NCI-H345 (cell line): ENCODE measurements around the gene SLC22A12.
A peak's percentile ranks its signal among the peaks of the same experiment; 100 is the strongest.

Source experiments
- DNase-seq: peaks from one replicate; lab custom pipeline; 2025; lab: John Stamatoyannopoulos, UW

Gene SLC22A12

DNA sequence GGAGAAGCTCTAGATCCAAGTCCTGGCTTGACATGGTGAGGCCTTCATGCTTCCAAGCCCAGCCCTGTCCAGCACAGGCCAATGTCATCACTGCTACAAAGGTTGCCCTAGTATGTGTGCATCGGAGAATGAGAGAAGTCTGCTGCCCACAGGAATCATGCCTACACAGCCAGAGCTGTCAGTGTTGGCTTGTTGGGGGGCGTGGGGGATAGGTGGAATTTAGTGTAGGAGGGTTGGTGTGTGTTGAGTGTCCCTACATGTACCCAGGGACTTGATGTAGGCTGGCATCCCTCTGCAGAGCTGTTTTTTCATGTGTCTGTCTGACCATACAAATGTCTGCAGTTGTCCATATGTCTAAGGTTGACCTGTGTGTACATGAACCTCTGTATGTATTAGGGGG, 37.6 kb downstream of the SLC22A12 start:
- DNase-seq, result no peak

GRCh38 chr11:64629103-64629502, 38.1 kb downstream of the SLC22A12 start:
- no peak for DNase-seq

GRCh38 chr11:64629796-64630562, 39.0 kb downstream of the SLC22A12 start:
- DNase-seq, result no peak

- DNase-seq, result no peak
Observed at GRCh38 chr11:64631675-64632074, 40.7 kb downstream of the SLC22A12 start.

- DNase-seq, result no peak
Observed at GRCh38 chr11:64632237-64632636, 41.2 kb downstream of the SLC22A12 start.

GRCh38 chr11:64632654-64633053, 41.6 kb downstream of the SLC22A12 start:
- DNase-seq, result no peak

GRCh38 chr11:64633555-64634159, 42.6 kb downstream of the SLC22A12 start:
- DNase-seq, result no peak

DNA sequence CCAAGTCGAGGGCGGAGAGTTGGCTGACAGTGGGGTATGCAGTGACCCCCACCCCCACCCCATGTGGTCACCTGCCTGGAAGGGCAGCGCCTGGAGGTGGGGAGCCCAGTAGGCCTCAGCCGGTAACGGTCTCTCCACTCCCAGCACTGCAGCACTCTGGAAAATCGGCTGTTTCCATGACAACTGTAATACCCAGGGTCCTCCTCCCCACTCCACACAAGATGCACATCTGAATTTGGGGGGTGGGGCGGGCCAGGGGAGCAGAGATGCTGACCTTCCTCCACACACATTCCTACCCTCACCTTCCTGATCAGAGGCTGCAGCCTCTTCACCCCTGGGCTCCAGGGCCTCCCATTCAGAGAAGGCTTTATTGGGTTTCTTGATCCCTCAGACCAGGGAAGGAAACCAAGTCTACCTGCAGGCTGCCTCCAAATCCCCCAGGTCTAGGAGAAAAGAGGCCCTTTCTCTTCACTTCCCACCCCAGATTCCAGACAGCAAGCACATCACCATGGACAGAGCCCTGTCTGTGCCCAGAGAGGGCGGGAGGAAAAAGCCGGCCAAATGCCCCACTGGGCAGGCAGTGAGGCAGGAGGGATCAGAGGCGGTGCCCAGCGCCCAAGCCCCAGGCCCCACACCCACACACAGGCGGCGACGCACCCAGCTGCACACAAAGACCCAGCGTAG, 46.5 kb downstream of the SLC22A12 start:
- no peak for DNase-seq

DNA sequence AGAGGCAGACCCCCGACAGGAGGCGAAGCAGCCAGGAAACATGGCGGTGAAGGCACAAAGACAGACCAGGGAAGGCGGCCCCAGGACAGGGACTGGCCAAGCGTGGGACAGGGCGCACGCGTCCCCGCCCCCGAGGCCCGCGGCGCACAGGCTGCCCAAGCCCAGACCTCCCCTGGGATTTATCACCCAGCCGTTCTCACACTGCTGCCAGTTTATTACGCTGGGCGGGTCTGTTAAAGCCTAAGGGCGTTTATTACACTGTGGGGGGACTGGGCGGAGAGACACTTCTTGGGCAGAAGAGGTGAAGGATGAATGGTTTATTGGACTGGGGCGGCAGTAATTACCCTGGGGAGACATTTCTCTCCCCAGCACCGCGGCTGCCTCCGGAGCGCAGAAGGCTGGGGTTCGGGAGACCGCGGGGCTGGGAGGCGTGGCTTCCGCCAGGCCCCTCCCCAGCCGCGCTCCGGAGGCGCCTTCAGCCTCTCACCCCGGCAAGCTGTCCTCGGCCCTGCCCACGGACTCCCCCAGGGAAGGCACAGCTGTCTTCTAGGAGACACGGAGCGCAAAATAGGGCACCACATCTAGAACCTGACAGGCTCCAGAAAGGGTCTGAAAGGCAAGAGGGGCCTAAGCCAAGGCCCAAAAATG, 47.1 kb downstream of the SLC22A12 start:
- no peak for DNase-seq

DNA sequence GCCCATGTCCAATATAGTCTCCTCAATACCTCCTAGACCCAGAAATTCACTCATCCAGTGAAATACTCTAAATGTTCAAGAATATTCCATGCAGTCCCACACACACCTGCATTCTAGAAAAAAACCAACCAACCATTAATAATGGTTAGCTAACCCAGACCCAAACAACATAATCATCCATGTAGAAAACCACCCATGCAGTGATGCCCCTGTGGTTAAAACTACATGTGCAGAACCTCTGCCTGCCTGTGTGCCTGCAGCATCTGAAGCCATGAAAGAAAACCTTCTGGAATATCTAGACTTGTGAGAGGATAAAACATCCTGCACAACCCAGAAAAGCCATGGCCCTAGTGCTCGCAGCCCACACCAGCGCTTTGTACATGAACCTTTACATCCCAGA, 47.8 kb downstream of the SLC22A12 start:
- no peak for DNase-seq

DNA sequence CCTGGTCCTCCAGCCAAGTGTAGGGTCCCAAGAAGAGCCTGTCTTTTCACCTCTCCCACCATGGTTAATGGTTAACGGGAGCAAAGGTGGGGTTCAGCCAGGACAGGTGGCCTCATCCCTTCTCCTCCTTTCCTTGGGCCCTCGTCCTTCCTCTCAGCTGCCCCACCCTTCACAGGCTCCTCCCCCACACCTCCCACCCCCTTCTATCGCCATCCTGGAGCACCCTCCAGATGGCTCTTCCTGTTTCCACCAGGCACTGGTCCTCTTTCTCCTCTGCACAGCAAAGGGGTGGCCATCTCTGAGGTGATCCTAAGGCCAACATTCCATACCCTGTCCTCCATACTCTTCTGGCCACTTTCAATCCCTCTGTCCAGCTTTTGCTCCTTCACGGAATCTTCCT, 48.9 kb downstream of the SLC22A12 start:
- DNase-seq, result no peak

GRCh38 chr11:64641596-64642417, 50.8 kb downstream of the SLC22A12 start:
- no peak for DNase-seq

GRCh38 chr11:64642418-64642735, 51.4 kb downstream of the SLC22A12 start:
- DNase-seq, result no peak

DNA sequence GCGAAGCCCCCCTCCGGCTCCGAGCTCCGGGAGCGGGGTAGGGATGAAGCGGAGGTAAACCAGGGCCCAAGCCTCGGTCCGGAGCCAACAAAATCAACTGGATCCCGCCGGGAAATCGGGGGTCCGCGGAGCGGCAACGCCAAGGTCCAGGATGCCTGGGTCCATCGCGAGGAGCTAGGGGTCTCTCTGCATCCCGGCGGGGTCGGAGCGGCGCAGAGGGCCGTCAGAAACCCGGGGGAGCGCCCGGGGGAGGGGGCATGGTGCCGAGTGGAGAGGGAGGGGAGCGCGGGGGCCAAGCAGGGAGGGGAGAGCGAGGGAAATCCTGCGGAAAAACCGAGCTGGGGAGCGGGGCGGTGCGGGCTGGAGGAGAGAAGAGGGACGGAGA, 51.8 kb downstream of the SLC22A12 start:
- no peak for DNase-seq

GRCh38 chr11:64643256-64643881, 52.3 kb downstream of the SLC22A12 start:
- DNase-seq, result peak; percentile 48

DNA sequence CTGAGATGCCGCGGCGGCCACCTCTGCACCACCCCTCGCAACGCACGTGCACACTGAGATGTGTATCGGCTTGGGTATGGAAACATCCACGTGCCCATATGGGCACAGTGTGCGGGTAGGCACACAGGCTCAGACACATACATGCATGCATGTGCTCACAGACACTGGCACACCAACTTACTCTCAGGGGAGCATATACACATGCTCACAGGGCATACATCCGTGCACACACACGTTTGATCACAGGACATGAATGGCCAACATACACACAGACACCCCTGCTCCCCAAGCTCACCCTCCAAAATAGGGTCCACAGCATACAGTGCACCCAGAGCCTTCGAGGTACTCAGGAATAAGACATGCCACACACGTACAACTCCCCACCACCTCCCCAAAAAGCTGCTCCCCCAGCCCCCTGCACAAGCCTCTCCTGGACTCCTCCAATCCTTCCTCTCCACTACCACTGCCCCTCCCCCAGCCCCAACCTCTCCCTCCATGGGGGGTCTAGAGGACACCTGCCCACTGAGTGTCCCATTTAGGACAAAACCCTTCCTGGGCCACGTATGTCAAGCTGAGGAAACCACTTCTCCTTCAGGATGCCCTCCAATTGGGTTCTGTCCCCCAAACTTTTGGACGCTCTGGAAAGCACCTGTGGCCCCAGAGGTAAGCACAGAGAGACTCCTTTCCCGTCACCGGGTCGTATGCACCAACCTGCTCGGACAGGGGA, 53.1 kb downstream of the SLC22A12 start:
- DNase-seq, result no peak

DNA sequence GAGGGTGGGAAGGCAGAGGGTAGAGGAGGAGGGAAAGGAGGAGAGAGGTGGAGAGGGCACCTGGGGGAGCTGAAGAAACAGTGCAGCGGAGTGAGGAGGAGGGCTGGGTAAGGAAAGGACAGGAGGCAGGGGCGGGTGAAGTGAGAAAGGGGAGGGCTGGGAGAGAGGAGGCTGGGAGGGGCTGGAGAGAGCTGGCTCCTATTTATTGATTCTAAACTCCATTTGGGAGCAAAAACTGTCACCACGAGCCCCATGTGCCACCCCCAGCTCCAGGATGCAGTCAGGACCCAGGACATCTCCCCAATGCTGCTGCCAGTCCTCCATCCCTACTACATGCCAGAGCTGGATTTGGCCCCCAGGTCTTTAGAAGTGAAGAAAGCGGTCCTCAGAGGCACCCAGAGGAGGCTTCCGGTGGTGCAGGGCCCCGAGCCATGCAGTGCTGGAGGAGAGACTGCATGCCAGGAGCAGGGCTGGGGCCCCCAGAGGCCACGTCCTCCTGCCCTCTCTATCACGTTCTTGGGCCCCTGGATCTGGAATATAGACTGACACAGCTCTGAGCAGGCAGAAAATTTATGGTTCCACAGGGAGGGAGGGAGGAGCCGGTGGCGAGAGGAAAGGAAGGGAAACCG, 53.7 kb downstream of the SLC22A12 start:
- DNase-seq, result no peak

DNA sequence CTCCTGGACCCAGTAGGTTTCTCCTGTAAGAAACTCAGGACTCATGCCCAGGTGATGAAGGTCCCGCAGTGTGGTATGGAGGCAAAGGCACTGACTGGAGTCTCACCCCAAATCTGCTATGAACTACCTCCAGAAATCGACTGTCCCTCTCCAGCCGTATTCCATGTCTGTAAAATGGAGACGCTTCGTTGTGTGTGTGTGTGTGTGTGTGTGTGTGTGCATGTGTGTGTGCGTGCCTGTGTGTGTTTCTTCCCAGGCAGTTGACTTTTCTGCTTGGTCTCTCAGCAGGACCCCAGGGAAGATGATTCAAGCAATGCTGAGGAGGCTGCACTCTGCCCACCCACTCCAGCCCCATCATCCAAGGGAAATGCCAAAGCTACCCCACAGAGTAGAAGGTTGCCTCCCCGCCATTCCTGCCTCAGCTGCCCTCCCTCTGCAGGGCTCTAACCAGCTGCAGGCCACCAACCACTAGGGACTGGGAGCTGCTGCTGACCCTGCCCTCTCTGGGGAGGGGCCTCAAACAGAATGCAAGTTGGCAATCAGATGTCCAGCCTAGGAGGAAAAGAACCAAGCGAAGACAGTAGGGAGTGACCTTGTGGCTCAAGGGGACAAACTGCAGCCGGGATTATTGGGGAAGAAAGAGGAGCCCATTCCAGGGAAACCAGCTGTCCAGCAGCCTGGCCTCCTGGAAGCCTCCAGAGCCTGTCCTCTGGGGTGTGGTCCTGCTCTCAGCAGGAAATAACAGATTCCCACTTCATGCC, 56.2 kb downstream of the SLC22A12 start:
- no peak for DNase-seq

DNA sequence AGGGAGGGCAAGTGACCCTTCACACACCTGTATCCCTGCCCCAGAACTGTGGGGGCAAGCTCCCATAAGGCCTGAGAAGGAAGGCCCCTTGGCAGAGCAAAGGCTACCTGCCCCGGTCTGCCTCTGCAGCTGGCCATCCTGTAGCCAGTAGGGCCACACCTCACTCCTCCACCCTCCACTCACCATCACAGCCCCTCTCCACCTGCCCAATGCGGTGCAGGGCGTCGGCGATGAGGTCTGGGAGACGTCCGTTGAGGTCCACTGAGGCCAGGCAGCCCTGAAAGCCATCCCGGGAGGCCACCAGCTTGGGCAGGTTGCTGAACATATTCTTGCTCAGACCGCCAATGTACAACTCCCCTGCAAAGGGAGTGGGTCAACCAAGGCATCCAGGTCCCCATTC, 57.5 kb downstream of the SLC22A12 start:
- no peak for DNase-seq

DNA sequence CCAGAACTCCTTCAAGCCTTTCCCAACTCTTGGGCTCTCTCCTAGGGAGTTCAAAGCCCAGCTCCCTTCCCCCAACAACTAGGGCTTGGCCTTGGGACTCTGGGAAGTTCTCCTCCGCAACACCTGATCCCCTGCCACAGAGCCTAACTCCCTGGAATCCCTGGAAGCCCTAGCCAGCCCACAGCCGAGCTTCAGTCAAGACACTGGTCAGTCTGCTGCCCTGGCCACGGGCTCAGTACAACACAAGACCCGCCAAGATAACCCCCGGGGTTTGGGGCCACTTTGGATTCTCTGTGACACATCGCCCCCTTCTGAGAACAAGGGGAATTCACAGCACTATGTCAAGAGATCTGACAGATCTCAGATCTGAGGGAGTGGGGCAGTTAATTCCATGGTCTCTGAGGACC, 58.3 kb downstream of the SLC22A12 start:
- no peak for DNase-seq
